Endometrial microvascular endothelial cells (primary cell): ENCODE results near the gene SCAF4. TPM values are rescaled to one million over a fixed set of nuclear protein-coding genes. Genes with fewer than 3 reads are reported as not detected.
"Not testable (repeated sequence)": the region's sequence is repeated elsewhere in the genome, so short reads cannot be mapped to it uniquely, and the experiment has no call there.

ENCODE experiments used
- in situ Hi-C: cut with HindIII; loops from 2 replicates; pipeline ENCODE4 v1.10.0; 2017; ENCODE audit warnings: low sequenced_read_pairs, low pct_unique_long_range_greater_than_20kb; ENCODE audit errors: inconsistent ontology term
- total RNA-seq: library from RNA; depleted of rRNA; stranded (reverse); fragments of >200 nt; gene quantifications from one replicate; pipeline ENCODE4 v1.2.3, GENCODE V29; 2015; ENCODE audit errors: inconsistent ontology term

SCAF4 gene, protein sequence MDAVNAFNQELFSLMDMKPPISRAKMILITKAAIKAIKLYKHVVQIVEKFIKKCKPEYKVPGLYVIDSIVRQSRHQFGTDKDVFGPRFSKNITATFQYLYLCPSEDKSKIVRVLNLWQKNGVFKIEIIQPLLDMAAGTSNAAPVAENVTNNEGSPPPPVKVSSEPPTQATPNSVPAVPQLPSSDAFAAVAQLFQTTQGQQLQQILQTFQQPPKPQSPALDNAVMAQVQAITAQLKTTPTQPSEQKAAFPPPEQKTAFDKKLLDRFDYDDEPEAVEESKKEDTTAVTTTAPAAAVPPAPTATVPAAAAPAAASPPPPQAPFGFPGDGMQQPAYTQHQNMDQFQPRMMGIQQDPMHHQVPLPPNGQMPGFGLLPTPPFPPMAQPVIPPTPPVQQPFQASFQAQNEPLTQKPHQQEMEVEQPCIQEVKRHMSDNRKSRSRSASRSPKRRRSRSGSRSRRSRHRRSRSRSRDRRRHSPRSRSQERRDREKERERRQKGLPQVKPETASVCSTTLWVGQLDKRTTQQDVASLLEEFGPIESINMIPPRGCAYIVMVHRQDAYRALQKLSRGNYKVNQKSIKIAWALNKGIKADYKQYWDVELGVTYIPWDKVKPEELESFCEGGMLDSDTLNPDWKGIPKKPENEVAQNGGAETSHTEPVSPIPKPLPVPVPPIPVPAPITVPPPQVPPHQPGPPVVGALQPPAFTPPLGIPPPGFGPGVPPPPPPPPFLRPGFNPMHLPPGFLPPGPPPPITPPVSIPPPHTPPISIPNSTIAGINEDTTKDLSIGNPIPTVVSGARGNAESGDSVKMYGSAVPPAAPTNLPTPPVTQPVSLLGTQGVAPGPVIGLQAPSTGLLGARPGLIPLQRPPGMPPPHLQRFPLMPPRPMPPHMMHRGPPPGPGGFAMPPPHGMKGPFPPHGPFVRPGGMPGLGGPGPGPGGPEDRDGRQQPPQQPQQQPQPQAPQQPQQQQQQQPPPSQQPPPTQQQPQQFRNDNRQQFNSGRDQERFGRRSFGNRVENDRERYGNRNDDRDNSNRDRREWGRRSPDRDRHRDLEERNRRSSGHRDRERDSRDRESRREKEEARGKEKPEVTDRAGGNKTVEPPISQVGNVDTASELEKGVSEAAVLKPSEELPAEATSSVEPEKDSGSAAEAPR
- total RNA-seq, result 12.7 TPM

DNA sequence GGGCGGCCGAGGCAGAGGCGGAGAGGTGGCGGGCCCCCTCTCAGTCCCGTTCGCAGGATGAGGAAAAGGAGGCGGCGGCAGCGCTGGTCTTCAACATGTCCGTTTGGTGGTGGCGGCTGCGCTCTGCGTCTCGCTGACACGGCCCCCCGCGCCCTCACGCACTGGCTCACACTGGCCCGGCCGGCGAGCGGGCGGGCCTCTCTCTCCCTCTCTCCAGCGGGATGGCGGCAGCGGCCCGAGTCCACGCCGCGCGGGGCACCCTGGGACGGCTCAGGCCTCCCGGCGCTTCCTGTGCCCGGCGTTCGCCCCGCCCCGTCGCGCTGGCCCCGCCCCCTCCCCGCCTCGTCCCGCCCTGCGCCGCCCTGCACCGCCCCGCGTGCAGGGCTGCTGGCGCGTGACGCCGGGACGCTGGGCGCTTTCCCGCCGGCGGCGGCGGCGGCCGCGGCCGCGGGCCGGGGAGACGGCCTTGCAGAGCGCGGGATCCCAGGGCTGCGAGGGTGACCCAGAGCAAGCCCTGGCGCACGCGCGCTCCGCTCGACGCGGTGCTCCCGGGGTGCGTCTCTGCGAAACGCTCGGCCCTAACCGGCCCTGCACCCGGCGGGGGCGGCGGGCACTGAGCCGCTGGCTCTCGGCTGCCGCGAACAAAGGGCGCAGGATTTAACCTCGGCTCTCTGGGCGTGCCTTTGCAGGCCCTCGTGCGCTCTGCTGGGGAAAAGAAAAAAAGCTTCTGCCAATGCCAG, at the start of gene SCAF4:
SCAF4 (minus strand) TSS at position 262 of the 740 bp plus-strand sequence. CDS start 426 bp downstream, outside the sequence.
- in situ Hi-C loops, result no loop called here

- in situ Hi-C loops, result no loop called here
These were observed 49.0 kb upstream of the SCAF4 start for GRCh38 chr21:31780944-31781343.

DNA sequence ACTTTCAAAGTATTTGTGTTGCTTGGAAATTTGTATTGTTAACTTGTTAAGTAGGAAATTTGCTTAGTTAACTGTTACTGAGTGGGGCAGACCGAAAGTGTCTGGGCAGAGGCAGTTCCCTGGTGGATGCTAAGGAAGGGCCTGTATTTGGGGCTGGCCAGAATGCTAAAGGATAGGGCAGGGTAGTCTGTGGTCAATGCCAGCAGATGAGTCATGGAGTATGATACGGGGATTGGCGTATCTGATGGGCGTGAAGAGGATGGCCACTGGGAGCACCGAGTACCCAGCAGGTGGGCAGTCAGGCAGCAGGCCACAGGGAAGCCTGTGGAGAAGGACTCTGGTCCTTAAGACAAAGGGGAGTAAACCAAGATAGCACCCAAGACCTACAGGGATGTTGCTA, 46.6 kb upstream of the SCAF4 start:
- in situ Hi-C loops, result no loop called here

DNA sequence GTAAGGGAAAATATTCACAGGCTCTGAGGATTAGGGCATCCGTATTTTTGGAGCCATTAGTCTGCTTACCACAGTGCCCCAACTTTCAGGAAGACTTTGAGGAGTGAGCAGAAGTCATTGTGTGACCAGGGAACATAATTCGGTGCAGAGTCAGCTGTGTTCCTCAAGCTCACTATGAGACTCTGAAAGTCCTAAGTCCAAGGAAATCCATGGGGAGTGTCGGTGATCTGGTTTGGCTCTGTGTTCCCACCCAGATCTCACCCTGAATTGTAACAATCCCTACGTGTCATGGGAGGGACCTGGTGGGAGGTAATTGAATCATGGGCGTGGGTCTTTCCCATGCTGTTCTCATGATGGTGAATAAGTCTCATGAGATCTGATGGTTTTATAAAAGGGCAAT, 45.9 kb upstream of the SCAF4 start:
- in situ Hi-C loops, result no loop called here

- in situ Hi-C loops, result no loop called here
These were observed 42.1 kb upstream of the SCAF4 start for GRCh38 chr21:31774031-31774430.

DNA sequence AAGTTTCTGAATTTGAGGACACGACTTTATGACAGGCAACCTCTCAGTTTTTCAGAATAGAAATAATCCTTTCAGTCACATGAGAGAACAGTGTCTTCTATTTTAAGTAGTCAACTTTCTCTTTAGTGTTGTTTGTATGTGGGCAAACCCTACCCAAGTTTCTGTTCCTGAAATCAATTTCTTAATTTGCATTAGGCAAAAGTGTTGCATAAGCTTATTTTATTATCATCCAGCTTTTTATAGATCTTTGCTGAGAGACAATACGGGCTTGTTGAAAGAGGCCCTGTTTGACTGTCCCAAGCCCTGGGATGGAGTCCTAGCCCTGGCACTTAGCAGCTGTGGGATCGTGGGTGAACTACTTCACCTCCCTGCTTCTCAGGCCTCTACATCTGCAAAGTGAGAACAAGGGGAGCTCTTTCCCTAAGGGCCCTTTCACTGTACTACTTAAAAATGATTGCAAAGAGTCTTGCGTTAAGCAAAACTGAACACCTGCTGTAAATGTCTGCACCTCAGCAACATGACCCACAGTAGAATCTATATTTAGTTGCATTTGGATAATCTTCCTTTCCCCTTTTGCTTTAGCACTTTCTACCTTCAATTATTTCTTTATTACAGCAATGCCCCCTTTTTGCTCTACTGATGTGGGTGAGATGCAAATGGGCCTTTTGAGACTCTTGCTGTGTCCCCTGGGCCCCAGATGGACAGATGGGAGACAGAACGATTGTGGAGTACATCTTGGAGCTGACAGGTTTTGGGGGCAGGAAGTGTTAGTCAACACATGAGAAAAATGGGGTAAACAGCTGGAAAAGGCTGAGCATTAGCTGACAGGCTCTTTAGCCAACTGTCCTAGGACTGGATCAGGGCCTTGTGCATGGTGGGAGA, 41.0 kb upstream of the SCAF4 start:
- in situ Hi-C loops, result no loop called here

- in situ Hi-C loops, result no loop called here
These were observed 39.8 kb upstream of the SCAF4 start for GRCh38 chr21:31771685-31772084.

GRCh38 chr21:31768710-31769109, 36.8 kb upstream of the SCAF4 start:
- in situ Hi-C loops, result no loop called here

GRCh38 chr21:31766899-31767298, 35.0 kb upstream of the SCAF4 start:
- in situ Hi-C loops, result no loop called here

GRCh38 chr21:31765850-31766249, 33.9 kb upstream of the SCAF4 start:
- in situ Hi-C loops, result not testable (repeated sequence)

GRCh38 chr21:31760931-31761330, 29.0 kb upstream of the SCAF4 start:
- in situ Hi-C loops, result no loop called here

- in situ Hi-C loops, result no loop called here
These were observed 24.9 kb upstream of the SCAF4 start for GRCh38 chr21:31756787-31757186.

- in situ Hi-C loops, result no loop called here
These were observed 23.1 kb upstream of the SCAF4 start for GRCh38 chr21:31755027-31755426.

- in situ Hi-C loops, result no loop called here
These were observed 22.7 kb upstream of the SCAF4 start for GRCh38 chr21:31754708-31754960.

DNA sequence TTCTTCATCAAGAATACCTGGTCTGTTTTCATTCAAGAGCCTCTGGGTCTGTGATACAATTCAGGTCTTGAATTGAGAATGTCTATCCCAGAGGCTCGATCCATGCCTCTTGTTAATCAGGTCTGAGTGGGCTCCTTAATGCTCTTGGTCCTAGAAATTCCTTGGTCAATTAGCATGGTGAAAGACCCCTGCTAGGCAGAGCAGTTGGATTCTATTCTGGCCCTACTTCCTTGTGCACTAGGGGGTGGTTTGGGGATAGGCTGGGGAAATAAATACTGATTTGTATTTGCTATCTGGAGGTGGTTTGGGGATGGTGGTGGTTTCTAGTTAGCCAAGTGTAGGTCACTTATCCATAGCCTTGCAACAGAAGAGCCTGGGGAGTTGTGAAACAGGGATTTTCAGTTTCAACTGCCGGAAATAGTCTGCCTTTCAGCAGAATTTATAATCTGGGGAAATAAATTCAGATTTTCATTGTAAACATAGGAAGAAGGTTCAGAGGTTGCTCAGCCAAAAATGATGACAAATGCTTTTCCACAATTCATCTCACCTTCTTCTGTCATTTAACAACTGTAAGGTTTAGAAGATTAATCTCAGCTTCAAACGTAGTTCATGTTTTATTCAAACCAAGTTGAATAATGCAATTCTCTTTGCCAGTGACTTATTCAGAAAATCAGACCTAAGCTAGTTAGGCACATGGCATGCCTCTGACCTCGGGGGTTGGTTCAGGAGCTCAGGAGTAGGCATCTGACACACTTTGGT, 22.2 kb upstream of the SCAF4 start:
- in situ Hi-C loops, result no loop called here

- in situ Hi-C loops, result no loop called here
These were observed 21.0 kb upstream of the SCAF4 start for GRCh38 chr21:31752967-31753366.

GRCh38 chr21:31752352-31752751, 20.4 kb upstream of the SCAF4 start:
- in situ Hi-C loops, result no loop called here
